LNCaP clone FGC (cell line): ENCODE measurements around the gene CBL.
A peak's percentile ranks its signal among the peaks of the same experiment; 100 is the strongest.

Experiments used
- DNase-seq: peaks from one replicate; pipeline ENCODE4 v3.0.0-alpha.2; 2011; ENCODE audit warnings: low read depth
- H3K4me3 ChIP-seq: 2 replicates; pipeline ENCODE4 v1.5.1; 2011; ENCODE audit warnings: mild to moderate bottlenecking, low read depth, low read length, control low read depth
- TF ChIP-seq, protein P1 (sequence below): IDR thresholded peaks from 2 replicates; pipeline ENCODE4 v1.5.1; 2012; ENCODE audit warnings: mild to moderate bottlenecking; ENCODE audit not compliant: control insufficient read depth, insufficient read depth; ENCODE audit errors: extremely low read depth

Gene CBL

GRCh38 chr11:119307974-119308373, 101.8 kb downstream of the CBL start:
- DNase-seq: no peak
- TF ChIP-seq, protein P1, sequence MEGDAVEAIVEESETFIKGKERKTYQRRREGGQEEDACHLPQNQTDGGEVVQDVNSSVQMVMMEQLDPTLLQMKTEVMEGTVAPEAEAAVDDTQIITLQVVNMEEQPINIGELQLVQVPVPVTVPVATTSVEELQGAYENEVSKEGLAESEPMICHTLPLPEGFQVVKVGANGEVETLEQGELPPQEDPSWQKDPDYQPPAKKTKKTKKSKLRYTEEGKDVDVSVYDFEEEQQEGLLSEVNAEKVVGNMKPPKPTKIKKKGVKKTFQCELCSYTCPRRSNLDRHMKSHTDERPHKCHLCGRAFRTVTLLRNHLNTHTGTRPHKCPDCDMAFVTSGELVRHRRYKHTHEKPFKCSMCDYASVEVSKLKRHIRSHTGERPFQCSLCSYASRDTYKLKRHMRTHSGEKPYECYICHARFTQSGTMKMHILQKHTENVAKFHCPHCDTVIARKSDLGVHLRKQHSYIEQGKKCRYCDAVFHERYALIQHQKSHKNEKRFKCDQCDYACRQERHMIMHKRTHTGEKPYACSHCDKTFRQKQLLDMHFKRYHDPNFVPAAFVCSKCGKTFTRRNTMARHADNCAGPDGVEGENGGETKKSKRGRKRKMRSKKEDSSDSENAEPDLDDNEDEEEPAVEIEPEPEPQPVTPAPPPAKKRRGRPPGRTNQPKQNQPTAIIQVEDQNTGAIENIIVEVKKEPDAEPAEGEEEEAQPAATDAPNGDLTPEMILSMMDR: no peak
- no peak overlapping the region for H3K4me3 ChIP-seq

GRCh38 chr11:119309411-119309810, 103.3 kb downstream of the CBL start:
- H3K4me3 ChIP-seq: no peak overlapping the region
- TF ChIP-seq, protein P1: no peak
- peak; percentile 28 for DNase-seq

GRCh38 chr11:119309953-119310681, 104.0 kb downstream of the CBL start:
- H3K4me3 ChIP-seq: no peak overlapping the region
- DNase-seq: no peak
- TF ChIP-seq, protein P1: no peak

DNA sequence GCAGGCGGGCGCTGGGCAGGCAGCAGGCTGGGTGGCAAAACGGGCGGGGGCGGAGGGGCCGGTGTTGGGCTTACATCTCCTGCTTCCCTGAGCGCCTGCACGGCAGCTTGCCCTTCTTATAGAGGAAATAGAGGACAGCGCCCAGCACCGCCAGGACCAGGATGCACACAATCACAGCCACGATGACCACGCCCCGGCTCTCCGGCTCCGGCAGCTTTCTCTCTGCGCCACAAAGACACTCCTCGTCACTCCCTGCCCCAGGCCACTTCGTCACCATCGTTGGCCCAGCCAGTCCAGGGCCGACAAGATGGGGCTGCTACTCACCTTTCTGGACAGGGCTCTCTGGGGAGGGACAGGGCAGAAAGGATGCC, 104.5 kb downstream of the CBL start:
- DNase-seq: no peak
- TF ChIP-seq, protein P1: no peak
- no peak overlapping the region for H3K4me3 ChIP-seq

DNA sequence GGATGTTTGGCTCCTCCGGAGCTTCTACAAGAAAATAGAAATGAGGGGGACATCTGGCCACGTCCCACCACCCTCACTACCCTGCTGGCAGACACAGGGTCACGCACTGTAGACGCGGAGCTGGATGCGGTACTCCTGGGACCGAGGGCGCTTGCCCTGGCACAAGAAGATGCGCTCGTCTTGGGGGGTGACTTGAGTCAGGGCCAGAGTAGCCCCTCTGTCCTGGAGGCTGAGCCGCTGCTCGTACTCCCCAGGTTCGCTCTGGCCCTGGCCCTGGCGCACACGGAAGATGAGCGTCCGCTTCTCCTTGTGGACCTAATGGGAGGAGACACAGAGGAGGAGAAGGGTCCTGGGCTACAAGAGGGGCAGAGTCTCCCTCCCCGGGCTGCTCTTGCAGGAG, 108.6 kb downstream of the CBL start:
- no peak for DNase-seq
- H3K4me3 ChIP-seq: no peak overlapping the region
- TF ChIP-seq, protein P1: no peak

DNA sequence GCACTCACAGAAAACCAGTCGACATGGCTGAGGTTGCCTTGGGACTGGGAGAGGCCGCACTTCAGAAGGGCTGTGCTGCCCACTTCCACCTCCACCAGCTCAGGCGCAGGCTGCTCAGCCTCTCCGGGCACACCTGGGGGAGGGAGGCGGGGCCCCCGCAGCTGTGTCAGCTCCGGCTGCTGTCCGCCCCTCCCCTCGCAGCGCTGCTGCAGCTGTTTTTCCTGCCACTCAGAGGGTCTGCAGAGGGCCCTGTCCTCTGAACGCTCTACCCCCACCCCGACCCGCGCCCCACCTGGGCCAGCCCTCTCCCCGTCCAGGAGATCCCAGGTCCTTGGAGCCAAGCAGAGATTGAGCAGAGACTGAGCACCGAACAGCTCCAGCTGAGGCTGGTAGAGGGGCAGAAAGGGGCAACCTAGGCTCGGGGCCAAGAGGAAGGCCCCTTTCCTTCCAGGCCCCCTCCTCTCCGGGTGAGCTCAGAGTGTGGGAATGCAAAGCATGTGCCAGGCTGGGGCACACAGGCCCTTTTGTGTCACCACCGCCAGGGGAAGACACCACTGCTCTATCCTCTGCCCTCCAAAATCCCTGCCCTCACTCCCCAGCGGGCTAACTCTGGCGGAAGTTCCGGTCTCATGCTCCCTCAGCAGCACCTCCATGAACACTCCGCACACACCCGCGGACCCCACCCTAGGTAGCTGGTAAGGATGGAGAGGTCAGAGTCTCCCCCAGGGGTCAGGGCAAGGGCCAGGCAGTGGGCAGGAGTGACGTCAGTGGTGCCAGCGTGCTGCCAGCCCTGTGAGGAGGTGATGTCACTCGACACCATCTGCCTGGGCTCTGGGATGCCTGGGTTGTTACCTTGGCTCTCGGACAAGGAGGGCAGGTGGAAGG, 109.2 kb downstream of the CBL start:
- TF ChIP-seq, protein P1: no peak
- H3K4me3 ChIP-seq: no peak overlapping the region; the same call in 1 of the 2 replicates
- no peak for DNase-seq
